Measurements from ENCODE around the gene MSANTD2.
A peak's percentile ranks its signal among the peaks of the same experiment; 100 is the strongest.

The MSANTD2 gene

GRCh38 chr11:124727474-124727873 lies 72.7 kb downstream of the MSANTD2 start:
- H3K27ac Mint-ChIP-seq, result no peak overlapping the region

GRCh38 chr11:124725719-124726105 lies 74.5 kb downstream of the MSANTD2 start:
- H3K27me3 Mint-ChIP-seq (ENCODE audit: low read depth), result peaks cover 59% of the 10 kb centered on the region
- H3K4me1 Mint-ChIP-seq (ENCODE audit: low read depth), result no peaks in the 10 kb centered on the region
- no peak overlapping the region for H3K4me3 Mint-ChIP-seq
- no peaks in the 10 kb centered on the region for H3K9me3 Mint-ChIP-seq
- H3K36me3 Mint-ChIP-seq (ENCODE audit: low read depth), result no peaks in the 10 kb centered on the region
- no peak overlapping the region for H3K27ac Mint-ChIP-seq

More at GRCh38 chr11:124727474-124727873, 72.7 kb downstream of the MSANTD2 start:
- peaks cover 42% of the 10 kb centered on the region for H3K27me3 Mint-ChIP-seq (ENCODE audit: low read depth)
- no peaks in the 10 kb centered on the region for H3K9me3 Mint-ChIP-seq
- H3K36me3 Mint-ChIP-seq (ENCODE audit: low read depth), result no peaks in the 10 kb centered on the region
- no peak overlapping the region for H3K4me3 Mint-ChIP-seq
- peaks cover 3% of the 10 kb centered on the region for H3K4me1 Mint-ChIP-seq (ENCODE audit: low read depth)

GRCh38 chr11:124724979-124725718 lies 75.1 kb downstream of the MSANTD2 start:
- no peaks in the 10 kb centered on the region for H3K36me3 Mint-ChIP-seq (ENCODE audit: low read depth)
- no peaks in the 10 kb centered on the region for H3K9me3 Mint-ChIP-seq
- H3K4me3 Mint-ChIP-seq, result no peak overlapping the region
- H3K27ac Mint-ChIP-seq, result no peak overlapping the region
- H3K4me1 Mint-ChIP-seq (ENCODE audit: low read depth), result no peaks in the 10 kb centered on the region
- peaks cover 64% of the 10 kb centered on the region for H3K27me3 Mint-ChIP-seq (ENCODE audit: low read depth)

- Mint-ChIP-seq H3K27ac (no peak overlapping the region), H3K4me3 (no peak overlapping the region), H3K36me3 (ENCODE audit: low read depth) (no peaks in the 10 kb centered on the region), H3K27me3 (ENCODE audit: low read depth) (peaks cover 83% of the 10 kb centered on the region), H3K4me1 (ENCODE audit: low read depth) (peaks cover 6% of the 10 kb centered on the region), H3K9me3 (no peaks in the 10 kb centered on the region)
Measured at GRCh38 chr11:124722176-124722575, 78.0 kb downstream of the MSANTD2 start.

GRCh38 chr11:124719534-124719933 lies 80.7 kb downstream of the MSANTD2 start:
- no peaks in the 10 kb centered on the region for H3K9me3 Mint-ChIP-seq
- peaks cover 6% of the 10 kb centered on the region for H3K4me1 Mint-ChIP-seq (ENCODE audit: low read depth)
- no peak overlapping the region for H3K4me3 Mint-ChIP-seq
- no peak overlapping the region for H3K27ac Mint-ChIP-seq
- no peaks in the 10 kb centered on the region for H3K36me3 Mint-ChIP-seq (ENCODE audit: low read depth)
- H3K27me3 Mint-ChIP-seq (ENCODE audit: low read depth), result peaks cover 82% of the 10 kb centered on the region

- Mint-ChIP-seq H3K4me1 (ENCODE audit: low read depth) (peaks cover 6% of the 10 kb centered on the region), H3K27ac (no peak overlapping the region), H3K27me3 (ENCODE audit: low read depth) (peaks cover 82% of the 10 kb centered on the region), H3K9me3 (no peaks in the 10 kb centered on the region), H3K4me3 (no peak overlapping the region), H3K36me3 (ENCODE audit: low read depth) (no peaks in the 10 kb centered on the region)
Measured at GRCh38 chr11:124718801-124719200, 81.4 kb downstream of the MSANTD2 start.

GRCh38 chr11:124717786-124718651 lies 82.2 kb downstream of the MSANTD2 start:
- peaks cover 6% of the 10 kb centered on the region for H3K4me1 Mint-ChIP-seq (ENCODE audit: low read depth)
- peak overlapping the region; percentile 59 for H3K4me3 Mint-ChIP-seq
- H3K36me3 Mint-ChIP-seq (ENCODE audit: low read depth), result no peaks in the 10 kb centered on the region
- no peaks in the 10 kb centered on the region for H3K9me3 Mint-ChIP-seq
- H3K27ac Mint-ChIP-seq, result no peak overlapping the region
- H3K27me3 Mint-ChIP-seq (ENCODE audit: low read depth), result peaks cover 79% of the 10 kb centered on the region

GRCh38 chr11:124717421-124717785 lies 82.8 kb downstream of the MSANTD2 start:
- H3K36me3 Mint-ChIP-seq (ENCODE audit: low read depth), result no peaks in the 10 kb centered on the region
- H3K4me1 Mint-ChIP-seq (ENCODE audit: low read depth), result peaks cover 6% of the 10 kb centered on the region
- H3K9me3 Mint-ChIP-seq, result no peaks in the 10 kb centered on the region
- no peak overlapping the region for H3K27ac Mint-ChIP-seq
- H3K27me3 Mint-ChIP-seq (ENCODE audit: low read depth), result peaks cover 73% of the 10 kb centered on the region
- H3K4me3 Mint-ChIP-seq, result no peak overlapping the region

GRCh38 chr11:124716591-124716990 lies 83.6 kb downstream of the MSANTD2 start:
- H3K36me3 Mint-ChIP-seq (ENCODE audit: low read depth), result no peaks in the 10 kb centered on the region
- no peak overlapping the region for H3K4me3 Mint-ChIP-seq

More at GRCh38 chr11:124716591-124716990, 83.6 kb downstream of the MSANTD2 start:
- H3K27me3 Mint-ChIP-seq (ENCODE audit: low read depth), result peaks cover 65% of the 10 kb centered on the region
- peaks cover 6% of the 10 kb centered on the region for H3K4me1 Mint-ChIP-seq (ENCODE audit: low read depth)
- H3K27ac Mint-ChIP-seq, result no peak overlapping the region
- no peaks in the 10 kb centered on the region for H3K9me3 Mint-ChIP-seq
